Measurements from ENCODE around the gene CFAP161. TPM values are rescaled to one million over a fixed set of nuclear protein-coding genes. Genes with fewer than 3 reads are reported as not detected.
A peak's percentile ranks its signal among the peaks of the same experiment; 100 is the strongest.

The CFAP161 gene
- total RNA-seq, 1 donor from 2014 or later: not detected

DNA sequence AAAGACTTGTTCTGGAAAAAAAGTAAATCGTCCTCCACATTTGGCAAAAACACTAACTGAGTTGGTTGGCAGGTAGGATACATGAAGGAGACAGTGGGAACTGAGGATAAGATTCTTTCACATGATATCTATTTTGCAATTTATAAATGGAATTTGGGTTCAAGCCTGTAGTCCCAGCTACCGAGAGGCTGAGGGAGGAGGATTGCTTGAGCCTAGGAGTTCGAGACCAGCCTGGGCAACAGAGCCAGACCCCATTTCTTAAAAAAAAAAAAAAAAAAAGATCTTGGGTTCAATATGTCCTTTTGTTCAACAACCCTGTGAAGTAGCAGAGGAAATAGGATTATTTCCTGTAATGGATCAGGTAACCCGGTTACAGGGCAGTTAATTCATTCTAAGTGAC, 35.7 kb upstream of the CFAP161 start:
- no peak overlapping the region for H3K4me3 Mint-ChIP-seq (ENCODE audit: unreplicated experiment)
- no peaks in the 10 kb centered on the region for H3K36me3 Mint-ChIP-seq (ENCODE audit: unreplicated experiment)
- H3K27me3 Mint-ChIP-seq (ENCODE audit: unreplicated experiment): peaks cover 44% of the 10 kb centered on the region
- TF ChIP-seq, protein P1, sequence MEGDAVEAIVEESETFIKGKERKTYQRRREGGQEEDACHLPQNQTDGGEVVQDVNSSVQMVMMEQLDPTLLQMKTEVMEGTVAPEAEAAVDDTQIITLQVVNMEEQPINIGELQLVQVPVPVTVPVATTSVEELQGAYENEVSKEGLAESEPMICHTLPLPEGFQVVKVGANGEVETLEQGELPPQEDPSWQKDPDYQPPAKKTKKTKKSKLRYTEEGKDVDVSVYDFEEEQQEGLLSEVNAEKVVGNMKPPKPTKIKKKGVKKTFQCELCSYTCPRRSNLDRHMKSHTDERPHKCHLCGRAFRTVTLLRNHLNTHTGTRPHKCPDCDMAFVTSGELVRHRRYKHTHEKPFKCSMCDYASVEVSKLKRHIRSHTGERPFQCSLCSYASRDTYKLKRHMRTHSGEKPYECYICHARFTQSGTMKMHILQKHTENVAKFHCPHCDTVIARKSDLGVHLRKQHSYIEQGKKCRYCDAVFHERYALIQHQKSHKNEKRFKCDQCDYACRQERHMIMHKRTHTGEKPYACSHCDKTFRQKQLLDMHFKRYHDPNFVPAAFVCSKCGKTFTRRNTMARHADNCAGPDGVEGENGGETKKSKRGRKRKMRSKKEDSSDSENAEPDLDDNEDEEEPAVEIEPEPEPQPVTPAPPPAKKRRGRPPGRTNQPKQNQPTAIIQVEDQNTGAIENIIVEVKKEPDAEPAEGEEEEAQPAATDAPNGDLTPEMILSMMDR (IDR thresholded peaks at IDR 0.05): no peak
- no peak for DNase-seq (ENCODE audit: extremely low spot score, unreplicated experiment)
- no peaks in the 10 kb centered on the region for H3K4me1 Mint-ChIP-seq (ENCODE audit: unreplicated experiment)
- no peak overlapping the region for H3K27ac Mint-ChIP-seq (ENCODE audit: unreplicated experiment)
- H3K9me3 Mint-ChIP-seq (ENCODE audit: unreplicated experiment): no peaks in the 10 kb centered on the region

DNA sequence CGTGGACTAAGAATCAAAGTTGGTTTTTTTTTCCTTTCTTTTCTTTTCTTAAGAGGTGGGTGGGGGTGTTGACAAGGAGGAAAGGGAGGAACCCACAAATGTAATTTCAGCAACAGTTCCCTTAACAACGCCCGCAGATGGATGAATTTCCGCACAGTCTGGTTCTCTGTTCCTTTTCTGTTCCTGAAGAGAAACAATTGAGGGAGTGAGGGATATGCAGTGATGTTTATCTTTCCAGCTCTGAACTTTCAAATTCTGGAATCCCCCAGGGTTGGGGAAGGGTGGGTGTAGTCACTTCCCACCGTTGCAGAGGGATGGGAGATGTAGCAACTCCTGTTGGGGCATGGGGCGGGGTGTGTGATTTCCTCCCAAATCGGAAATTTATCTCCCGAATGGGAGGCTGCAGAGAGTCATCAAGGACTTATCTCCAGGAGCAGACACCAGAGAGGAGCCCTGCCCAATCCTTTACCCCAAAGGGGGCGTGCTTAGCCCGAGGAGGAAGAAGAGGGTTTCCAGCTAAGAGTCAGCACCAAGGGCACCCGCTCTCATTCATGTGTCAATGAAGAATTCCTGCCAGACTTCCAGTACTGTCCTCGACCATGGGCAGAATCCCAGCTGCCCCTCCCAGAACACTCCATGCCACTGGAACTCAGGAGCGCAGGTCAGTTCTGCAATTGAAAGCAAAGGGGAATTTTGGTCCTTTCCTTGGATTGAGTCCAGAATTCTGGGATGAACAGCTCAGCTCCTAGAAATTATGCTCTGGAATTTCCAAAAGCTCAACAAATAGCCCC, 35.0 kb upstream of the CFAP161 start:
- DNase-seq (ENCODE audit: extremely low spot score, unreplicated experiment): peak; percentile 10
- Mint-ChIP-seq H3K36me3 (ENCODE audit: unreplicated experiment) (no peaks in the 10 kb centered on the region), H3K27ac (ENCODE audit: unreplicated experiment) (no peak overlapping the region), H3K27me3 (ENCODE audit: unreplicated experiment) (peaks cover 48% of the 10 kb centered on the region), H3K4me1 (ENCODE audit: unreplicated experiment) (no peaks in the 10 kb centered on the region), H3K4me3 (ENCODE audit: unreplicated experiment) (no peak overlapping the region), H3K9me3 (ENCODE audit: unreplicated experiment) (no peaks in the 10 kb centered on the region)
- TF ChIP-seq, protein P1 (IDR thresholded peaks at IDR 0.05): no peak

DNA sequence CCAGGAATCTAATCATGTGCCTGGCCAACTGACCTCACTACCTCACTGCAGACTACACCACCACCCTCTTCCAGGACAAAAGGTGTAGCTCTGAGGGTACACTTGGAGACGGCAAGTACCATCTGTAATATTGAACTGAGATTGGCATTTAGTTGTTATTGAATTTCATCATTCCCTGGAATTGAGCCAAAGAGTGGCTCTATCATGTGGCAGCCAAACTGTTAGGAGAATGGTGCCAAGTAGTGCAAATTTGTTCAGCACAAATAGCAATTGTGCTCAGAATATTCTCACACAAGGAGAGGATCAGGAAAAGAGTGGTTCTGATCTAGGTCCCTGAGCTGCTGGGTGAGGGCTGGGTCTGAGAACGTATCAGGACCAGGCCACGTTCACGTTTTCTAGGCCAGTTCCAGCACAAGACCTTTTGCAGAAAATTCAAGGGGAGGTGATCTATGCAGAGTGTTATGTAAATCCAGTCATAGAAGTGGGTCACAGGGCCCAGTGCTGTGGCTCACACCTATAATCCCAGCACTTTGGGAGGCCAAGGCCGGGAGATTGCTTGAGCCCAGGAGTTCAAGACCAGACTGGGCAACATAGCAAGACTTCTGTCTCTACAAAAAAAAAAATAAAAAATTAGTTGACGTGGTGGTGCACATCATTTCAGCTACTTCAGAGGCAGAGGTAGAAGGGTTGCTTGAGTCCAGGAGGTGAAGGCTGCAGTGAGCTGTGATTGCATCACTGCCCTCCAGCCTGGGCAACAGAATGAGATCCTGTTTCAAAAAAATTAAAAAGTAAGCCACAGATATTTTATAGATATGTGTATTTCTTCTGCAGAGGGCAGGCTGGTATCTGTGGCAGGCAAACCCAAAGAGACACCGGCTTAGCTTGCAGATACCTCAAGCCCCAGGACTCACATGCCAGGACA, 31.9 kb upstream of the CFAP161 start:
- Mint-ChIP-seq H3K27ac (ENCODE audit: unreplicated experiment) (no peak overlapping the region), H3K27me3 (ENCODE audit: unreplicated experiment) (peaks cover 48% of the 10 kb centered on the region), H3K4me3 (ENCODE audit: unreplicated experiment) (no peak overlapping the region), H3K36me3 (ENCODE audit: unreplicated experiment) (no peaks in the 10 kb centered on the region), H3K9me3 (ENCODE audit: unreplicated experiment) (no peaks in the 10 kb centered on the region), H3K4me1 (ENCODE audit: unreplicated experiment) (peaks cover 2% of the 10 kb centered on the region)
- TF ChIP-seq, protein P1 (IDR thresholded peaks at IDR 0.05): no peak
- no peak for DNase-seq (ENCODE audit: extremely low spot score, unreplicated experiment)

DNA sequence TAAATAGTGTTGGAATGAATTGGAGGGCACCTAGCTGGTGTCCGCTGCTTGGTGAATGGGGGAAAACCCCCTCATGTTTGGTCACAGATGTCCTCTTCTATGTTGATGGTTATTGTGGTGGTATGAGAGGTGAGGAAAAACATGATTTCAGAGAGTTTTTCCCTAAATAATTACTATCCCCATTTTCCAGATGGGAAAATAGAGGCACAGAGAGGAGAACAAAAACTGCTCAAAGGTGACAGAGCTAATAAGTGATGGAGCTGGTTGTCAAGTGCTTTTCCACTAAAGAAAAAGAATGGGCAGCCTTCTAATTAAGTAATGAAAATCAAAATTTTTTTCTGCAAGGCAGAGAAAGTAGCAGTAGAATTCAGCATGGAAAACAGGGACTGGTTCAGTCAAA, 30.2 kb upstream of the CFAP161 start:
- H3K4me1 Mint-ChIP-seq (ENCODE audit: unreplicated experiment): peaks cover 2% of the 10 kb centered on the region
- H3K9me3 Mint-ChIP-seq (ENCODE audit: unreplicated experiment): no peaks in the 10 kb centered on the region
- TF ChIP-seq, protein P1 (IDR thresholded peaks at IDR 0.05): no peak
- no peak overlapping the region for H3K27ac Mint-ChIP-seq (ENCODE audit: unreplicated experiment)
- no peaks in the 10 kb centered on the region for H3K36me3 Mint-ChIP-seq (ENCODE audit: unreplicated experiment)
- H3K27me3 Mint-ChIP-seq (ENCODE audit: unreplicated experiment): peaks cover 43% of the 10 kb centered on the region
- no peak overlapping the region for H3K4me3 Mint-ChIP-seq (ENCODE audit: unreplicated experiment)
- DNase-seq (ENCODE audit: extremely low spot score, unreplicated experiment): no peak

DNA sequence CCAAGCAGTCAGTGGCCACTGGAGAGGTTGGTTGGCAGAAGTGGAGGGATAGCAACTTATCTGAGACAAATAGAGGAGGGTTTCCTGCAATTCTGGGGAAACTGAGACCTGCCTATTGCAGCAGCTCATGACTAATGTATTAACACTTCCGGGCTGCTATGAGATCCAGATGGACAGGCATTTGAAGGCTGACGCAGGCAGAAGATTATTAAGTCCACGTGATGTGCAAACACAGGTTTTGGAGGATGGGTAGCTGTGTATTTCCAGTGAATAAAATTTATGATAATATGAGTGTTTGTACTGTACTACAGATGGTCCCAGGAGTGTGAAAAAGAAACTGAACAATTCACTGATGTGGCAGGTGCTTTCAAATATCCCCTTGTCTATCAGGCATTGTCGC, 28.5 kb upstream of the CFAP161 start:
- TF ChIP-seq, protein P1 (IDR thresholded peaks at IDR 0.05): no peak

More for the DNA sequence above, 28.5 kb upstream of the CFAP161 start:
- H3K4me1 Mint-ChIP-seq (ENCODE audit: unreplicated experiment): peaks cover 2% of the 10 kb centered on the region
- no peak overlapping the region for H3K27ac Mint-ChIP-seq (ENCODE audit: unreplicated experiment)
- no peak overlapping the region for H3K4me3 Mint-ChIP-seq (ENCODE audit: unreplicated experiment)
- no peaks in the 10 kb centered on the region for H3K9me3 Mint-ChIP-seq (ENCODE audit: unreplicated experiment)
- peaks cover 44% of the 10 kb centered on the region for H3K27me3 Mint-ChIP-seq (ENCODE audit: unreplicated experiment)
- H3K36me3 Mint-ChIP-seq (ENCODE audit: unreplicated experiment): no peaks in the 10 kb centered on the region
- no peak for DNase-seq (ENCODE audit: extremely low spot score, unreplicated experiment)
